Adipocyte (in vitro differentiated cells): ENCODE results near the gene SOCS4.
A peak's percentile ranks its signal among the peaks of the same experiment; 100 is the strongest.
"Not testable (repeated sequence)": the region's sequence is repeated elsewhere in the genome, so short reads cannot be mapped to it uniquely, and the experiment has no call there.

Source experiments
- DNase-seq: peaks from one replicate; pipeline ENCODE4 v3.0.0-alpha.2; 2015; ENCODE audit warnings: low read depth
- H3K27me3 ChIP-seq: replicated peaks from 2 replicates; pipeline ENCODE4 v1.7.0; 2013; ENCODE audit warnings: mild to moderate bottlenecking, low read length, moderate library complexity; ENCODE audit not compliant: control insufficient read depth, insufficient read depth
- H3K36me3 ChIP-seq: 2 replicates; pipeline ENCODE4 v1.7.0; 2013; ENCODE audit warnings: low read length, mild to moderate bottlenecking, moderate library complexity; ENCODE audit not compliant: control insufficient read depth, insufficient read depth, severe bottlenecking
- H3K4me1 ChIP-seq: 2 replicates; pipeline ENCODE4 v1.7.0; 2013; ENCODE audit warnings: mild to moderate bottlenecking, low read length, moderate library complexity; ENCODE audit not compliant: control insufficient read depth, insufficient read depth
- H3K4me3 ChIP-seq: 2 replicates; pipeline ENCODE4 v1.7.0; 2013; ENCODE audit warnings: mild to moderate bottlenecking, low read length, moderate library complexity
- H3K9ac ChIP-seq: 2 replicates; pipeline ENCODE4 v1.7.0; 2013; ENCODE audit warnings: mild to moderate bottlenecking, low read length, moderate library complexity
- H3K9me3 ChIP-seq: 2 replicates; pipeline ENCODE4 v1.7.0; 2013; ENCODE audit warnings: mild to moderate bottlenecking, low read length, moderate library complexity; ENCODE audit not compliant: control insufficient read depth

SOCS4 gene

DNA sequence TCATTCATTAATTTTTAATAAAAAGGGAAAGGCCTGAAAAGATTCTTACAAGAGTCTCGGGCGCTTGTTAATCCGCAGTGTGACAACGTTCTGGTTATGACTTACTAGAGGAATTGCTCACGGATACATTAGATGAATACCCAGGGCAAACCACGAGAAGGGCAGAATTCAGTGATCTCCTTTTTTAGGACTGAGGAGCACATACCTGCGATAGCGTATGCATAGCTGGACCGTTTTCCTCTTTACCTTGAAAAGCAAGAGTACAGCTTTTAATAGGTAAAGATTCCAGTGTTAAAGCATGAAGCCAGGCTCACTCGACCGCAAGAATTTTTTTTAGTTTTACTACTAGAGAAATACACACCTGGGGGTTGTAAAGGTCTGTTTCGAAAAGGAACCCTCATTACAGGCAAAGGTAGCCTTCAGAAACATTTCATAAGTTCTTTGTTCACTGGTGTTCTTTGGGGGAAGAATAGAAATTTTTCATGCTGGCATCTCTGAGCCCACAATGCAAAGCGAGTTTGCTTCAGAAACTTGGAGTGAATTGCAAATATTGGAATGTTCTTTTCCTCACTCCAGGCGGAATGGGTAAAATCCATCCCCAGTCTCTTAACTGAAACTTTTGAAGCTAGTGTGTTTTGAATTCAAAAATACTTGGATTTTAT, 25.4 kb downstream of the SOCS4 start:
- peak overlapping the region; percentile 100 for H3K4me3 ChIP-seq
- peaks cover 4% of the 10 kb centered on the region for H3K36me3 ChIP-seq
- peak; percentile 67 for DNase-seq
- H3K4me1 ChIP-seq = peaks cover 23% of the 10 kb centered on the region
- no peaks in the 10 kb centered on the region for H3K27me3 ChIP-seq
- peak overlapping the region; percentile 100 for H3K9ac ChIP-seq
- no peaks in the 10 kb centered on the region for H3K9me3 ChIP-seq

DNA sequence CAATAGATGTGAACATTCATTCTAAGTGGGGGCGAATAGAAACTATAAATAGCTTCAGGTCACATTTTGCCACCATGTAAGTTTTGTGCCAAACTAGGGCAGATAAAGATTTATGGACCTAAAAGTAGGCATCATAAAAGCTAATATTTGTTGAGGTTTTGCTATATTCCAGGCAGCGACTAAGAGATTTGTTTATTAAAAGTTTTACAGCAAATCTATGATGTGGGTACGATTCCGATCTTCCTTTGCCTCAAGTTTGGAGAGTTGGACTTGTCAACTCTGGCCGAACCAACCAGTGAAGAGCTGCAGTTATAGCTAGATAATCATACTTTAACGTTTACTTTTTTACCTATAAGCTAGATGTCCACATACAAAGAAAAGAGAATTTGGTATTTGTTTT, 26.0 kb downstream of the SOCS4 start:
- peak overlapping the region; percentile 100 for H3K9ac ChIP-seq
- no peak for DNase-seq
- peaks cover 7% of the 10 kb centered on the region for H3K36me3 ChIP-seq
- no peaks in the 10 kb centered on the region for H3K9me3 ChIP-seq
- peak overlapping the region; percentile 100 for H3K4me3 ChIP-seq
- H3K4me1 ChIP-seq = peaks cover 23% of the 10 kb centered on the region
- no peaks in the 10 kb centered on the region for H3K27me3 ChIP-seq

DNA sequence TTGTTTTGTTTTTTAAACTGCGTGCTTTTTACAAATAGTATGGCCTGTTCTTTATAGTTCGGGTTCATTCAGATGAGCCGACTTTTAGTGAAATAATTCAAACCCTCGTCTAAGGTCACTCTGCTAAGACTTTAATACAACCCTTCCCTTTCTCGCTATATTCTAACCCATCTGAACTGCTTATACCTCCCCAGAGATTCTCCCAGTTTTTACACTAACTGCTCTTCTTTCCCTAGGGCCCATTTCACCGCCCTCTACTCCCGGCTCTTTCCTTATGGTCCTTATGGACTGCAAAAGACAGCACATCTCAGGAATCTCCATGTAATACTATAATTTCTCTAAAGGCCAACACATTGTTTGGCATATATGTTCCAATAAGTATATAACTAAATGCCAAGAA, 26.5 kb downstream of the SOCS4 start:
- peaks cover 23% of the 10 kb centered on the region for H3K4me1 ChIP-seq
- H3K36me3 ChIP-seq = peaks cover 11% of the 10 kb centered on the region
- H3K4me3 ChIP-seq = peak overlapping the region; percentile 100
- no peaks in the 10 kb centered on the region for H3K9me3 ChIP-seq
- peak overlapping the region; percentile 100 for H3K9ac ChIP-seq
- no peaks in the 10 kb centered on the region for H3K27me3 ChIP-seq
- DNase-seq = no peak

DNA sequence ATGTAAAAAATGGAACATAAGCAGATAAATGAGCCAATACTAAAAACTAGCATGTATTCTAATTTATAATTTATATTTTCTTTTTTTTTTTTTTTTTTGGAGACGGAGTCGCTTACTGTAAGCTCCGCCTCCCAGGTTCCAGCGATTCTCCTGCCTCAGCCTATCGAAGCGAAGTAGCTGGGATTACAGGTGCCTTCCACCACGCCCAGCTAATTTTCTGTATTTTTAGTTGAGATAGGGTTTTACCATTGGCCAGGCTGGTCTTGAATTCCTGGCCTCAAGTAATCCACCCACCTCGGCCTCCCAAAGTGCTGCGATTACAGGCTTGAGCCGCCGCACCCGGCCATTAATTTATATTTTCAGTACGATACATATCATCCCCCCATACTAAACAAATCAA, 27.1 kb downstream of the SOCS4 start:
- no peak overlapping the region for H3K4me3 ChIP-seq

DNA sequence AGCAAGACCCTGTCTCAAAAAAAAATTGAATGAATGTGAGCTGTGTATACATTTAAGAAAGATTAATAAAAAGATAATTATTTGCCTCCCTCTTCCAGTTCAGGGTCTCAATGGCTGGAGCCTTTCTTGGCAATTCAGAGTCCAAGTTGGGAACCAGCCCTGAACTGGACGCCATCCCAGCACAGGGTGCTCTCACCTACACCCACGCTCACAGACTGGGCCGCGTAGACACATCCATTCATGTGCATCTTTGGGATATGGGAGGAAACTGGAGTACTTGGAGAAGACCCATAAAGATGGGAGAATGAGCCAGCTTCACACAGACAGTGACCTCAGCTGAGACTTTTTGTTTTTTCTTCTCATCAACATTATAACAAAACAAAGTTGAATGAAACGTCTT, 30.9 kb downstream of the SOCS4 start:
- H3K9ac ChIP-seq = no peak overlapping the region
- H3K36me3 ChIP-seq = peaks cover 32% of the 10 kb centered on the region
- no peaks in the 10 kb centered on the region for H3K27me3 ChIP-seq

More for the DNA sequence above, 27.1 kb downstream of the SOCS4 start:
- Histone ChIP-seq H3K27me3 (no peaks in the 10 kb centered on the region), H3K36me3 (peaks cover 11% of the 10 kb centered on the region), H3K9ac (no peak overlapping the region), H3K9me3 (no peaks in the 10 kb centered on the region), H3K4me1 (peaks cover 23% of the 10 kb centered on the region)
- DNase-seq = no peak

DNA sequence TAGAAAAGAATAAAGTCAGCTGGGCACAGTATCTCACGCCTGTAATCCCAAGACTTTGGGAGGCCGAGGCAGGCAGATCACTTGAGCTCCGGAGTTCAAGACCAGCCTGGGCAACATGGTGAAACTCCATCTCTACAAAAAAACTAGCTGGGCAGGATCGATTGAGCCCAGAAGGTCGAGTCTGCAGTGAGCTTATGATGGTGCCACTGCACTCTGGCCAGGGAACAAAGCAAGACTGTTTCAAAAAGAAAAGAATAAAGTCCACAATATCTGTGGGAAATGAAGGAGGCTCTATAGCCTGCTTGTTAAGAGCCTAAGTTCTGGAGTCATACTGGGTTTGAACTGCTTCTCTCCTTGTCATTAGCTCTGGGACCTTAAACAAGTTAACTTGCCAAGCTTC, 32.3 kb downstream of the SOCS4 start:
- Histone ChIP-seq H3K27me3 (no peaks in the 10 kb centered on the region), H3K4me3 (no peak overlapping the region), H3K4me1 (no peaks in the 10 kb centered on the region), H3K9me3 (no peaks in the 10 kb centered on the region), H3K9ac (no peak overlapping the region), H3K36me3 (peaks cover 44% of the 10 kb centered on the region)
- no peak for DNase-seq

More for the DNA sequence above, 30.9 kb downstream of the SOCS4 start:
- H3K9me3 ChIP-seq = no peaks in the 10 kb centered on the region
- DNase-seq = no peak
- peaks cover 10% of the 10 kb centered on the region for H3K4me1 ChIP-seq
- H3K4me3 ChIP-seq = no peak overlapping the region

DNA sequence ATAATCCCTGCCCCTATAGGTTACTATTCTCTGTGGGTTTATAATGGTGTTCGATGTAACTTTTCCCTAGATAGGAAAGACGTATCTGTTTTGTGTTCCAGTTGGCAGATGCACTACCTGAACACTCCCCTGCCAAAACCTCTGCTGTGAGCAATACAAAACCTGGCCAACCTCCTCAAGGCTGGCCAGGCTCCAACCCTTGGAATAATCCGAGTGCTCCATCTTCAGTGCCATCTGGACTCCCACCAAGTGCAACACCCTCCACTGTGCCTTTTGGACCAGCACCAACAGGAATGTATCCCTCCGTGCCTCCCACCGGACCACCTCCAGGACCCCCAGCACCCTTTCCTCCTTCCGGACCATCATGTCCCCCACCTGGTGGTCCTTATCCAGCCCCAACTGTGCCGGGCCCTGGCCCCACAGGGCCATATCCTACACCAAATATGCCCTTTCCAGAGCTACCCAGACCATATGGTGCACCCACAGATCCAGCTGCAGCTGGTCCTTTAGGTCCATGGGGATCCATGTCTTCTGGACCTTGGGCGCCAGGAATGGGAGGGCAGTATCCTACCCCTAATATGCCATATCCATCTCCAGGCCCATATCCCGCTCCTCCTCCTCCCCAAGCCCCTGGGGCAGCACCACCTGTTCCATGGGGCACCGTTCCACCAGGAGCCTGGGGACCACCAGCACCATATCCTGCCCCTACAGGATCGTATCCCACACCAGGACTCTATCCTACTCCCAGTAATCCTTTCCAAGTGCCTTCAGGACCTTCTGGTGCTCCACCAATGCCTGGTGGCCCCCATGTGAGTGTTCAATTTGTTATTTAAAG, 35.7 kb downstream of the SOCS4 start:
- peaks cover 6% of the 10 kb centered on the region for H3K4me1 ChIP-seq
- no peaks in the 10 kb centered on the region for H3K27me3 ChIP-seq
- H3K9me3 ChIP-seq = no peaks in the 10 kb centered on the region
- peaks cover 64% of the 10 kb centered on the region for H3K36me3 ChIP-seq
- no peak overlapping the region for H3K4me3 ChIP-seq
- no peak overlapping the region for H3K9ac ChIP-seq
- no peak for DNase-seq

DNA sequence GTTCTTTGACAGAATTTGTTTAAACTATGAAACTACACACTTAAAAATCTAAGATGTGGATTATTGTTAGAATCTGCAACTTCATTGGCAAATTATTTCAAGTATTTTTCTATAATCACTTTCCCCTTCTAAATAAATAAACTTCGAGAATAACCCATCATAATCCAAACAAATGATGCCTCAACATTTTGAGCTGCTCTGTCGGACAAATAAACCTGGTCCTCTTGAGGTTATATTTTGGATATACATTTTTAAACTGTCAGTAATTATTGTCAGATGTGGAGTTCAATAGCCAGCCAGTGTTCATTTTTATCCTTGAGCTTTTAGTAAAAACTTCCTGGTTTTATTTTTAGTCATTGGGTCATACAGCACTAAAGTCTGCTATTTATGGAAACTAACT, 37.9 kb downstream of the SOCS4 start:
- peaks cover 58% of the 10 kb centered on the region for H3K36me3 ChIP-seq
- H3K4me3 ChIP-seq, H3K9me3 ChIP-seq, H3K9ac ChIP-seq, H3K27me3 ChIP-seq, H3K4me1 ChIP-seq: not testable (repeated sequence)
- peak; percentile 36 for DNase-seq

DNA sequence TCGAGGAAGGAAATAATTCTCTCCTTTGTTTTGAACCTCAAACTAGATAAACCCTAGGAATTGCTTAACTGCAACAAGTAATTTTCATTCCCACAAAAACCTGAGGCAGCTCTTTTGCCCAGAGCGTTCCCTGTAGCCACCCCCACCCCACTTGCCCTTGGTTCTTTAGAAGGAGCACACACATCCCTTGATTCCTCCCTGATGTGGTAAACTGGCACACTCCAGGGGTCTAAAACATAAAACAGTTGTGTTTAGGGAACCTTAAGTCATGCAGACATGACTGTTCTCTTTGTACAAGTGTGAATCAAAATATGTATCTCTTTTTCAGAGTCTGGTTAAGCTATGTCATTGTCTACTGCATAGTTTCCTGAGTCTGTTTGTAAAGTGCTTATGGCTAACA, 38.4 kb downstream of the SOCS4 start:
- H3K36me3 ChIP-seq = peaks cover 58% of the 10 kb centered on the region
- no peaks in the 10 kb centered on the region for H3K27me3 ChIP-seq
- peaks cover 6% of the 10 kb centered on the region for H3K4me1 ChIP-seq
- H3K4me3 ChIP-seq = no peak overlapping the region
- peak; percentile 49 for DNase-seq
- no peak overlapping the region for H3K9ac ChIP-seq
- no peaks in the 10 kb centered on the region for H3K9me3 ChIP-seq

DNA sequence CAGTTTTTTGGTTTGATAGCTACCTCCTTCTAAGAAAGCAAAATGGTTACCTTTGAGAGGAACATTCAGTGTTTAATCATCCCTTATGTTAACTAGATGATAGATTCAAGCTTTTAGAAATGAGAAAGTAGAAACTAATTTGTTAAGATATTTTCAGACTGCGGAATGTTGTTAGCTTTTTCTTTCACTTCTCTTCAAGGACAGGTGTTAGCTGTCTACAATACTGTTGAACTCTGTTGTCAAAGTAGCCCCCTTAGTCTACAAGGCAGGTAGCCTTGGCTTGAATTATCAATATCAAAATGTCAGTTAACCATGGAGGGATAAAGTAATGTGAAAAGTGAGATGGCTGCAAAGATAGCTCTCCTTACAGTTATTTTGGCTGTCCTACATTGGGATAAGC, 39.2 kb downstream of the SOCS4 start:
- no peak for DNase-seq
- Histone ChIP-seq H3K4me1 (peaks cover 10% of the 10 kb centered on the region), H3K9me3 (no peaks in the 10 kb centered on the region), H3K36me3 (peaks cover 52% of the 10 kb centered on the region), H3K4me3 (no peak overlapping the region), H3K9ac (no peak overlapping the region), H3K27me3 (no peaks in the 10 kb centered on the region)

DNA sequence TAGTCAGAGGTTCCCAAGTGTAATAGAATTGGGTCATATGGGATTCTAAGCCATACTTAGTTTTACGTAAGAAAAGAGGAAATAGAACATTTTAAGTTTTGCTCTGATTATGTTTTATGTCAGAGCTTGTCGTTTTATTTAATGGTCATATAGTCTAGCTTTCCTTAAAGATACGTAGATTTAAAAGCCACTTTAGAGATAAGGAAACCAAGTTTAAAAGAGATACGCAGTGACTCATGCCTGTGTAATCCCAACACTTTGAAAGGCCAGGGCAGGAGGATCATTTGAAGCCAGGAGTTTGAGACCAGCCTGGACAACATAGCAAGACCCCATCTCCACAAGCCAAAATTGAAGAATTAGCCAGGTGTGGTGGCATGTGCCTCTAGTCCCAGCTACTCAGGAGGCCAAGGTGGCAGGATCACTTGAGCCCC, 44.0 kb downstream of the SOCS4 start:
- Histone ChIP-seq H3K27me3 (no peaks in the 10 kb centered on the region), H3K9ac (no peak overlapping the region), H3K4me1 (peaks cover 37% of the 10 kb centered on the region), H3K4me3 (no peak overlapping the region), H3K9me3 (no peaks in the 10 kb centered on the region), H3K36me3 (peaks cover 6% of the 10 kb centered on the region)
- DNase-seq = no peak
